Measurements from ENCODE around the gene CPLX4.

The CPLX4 gene

DNA sequence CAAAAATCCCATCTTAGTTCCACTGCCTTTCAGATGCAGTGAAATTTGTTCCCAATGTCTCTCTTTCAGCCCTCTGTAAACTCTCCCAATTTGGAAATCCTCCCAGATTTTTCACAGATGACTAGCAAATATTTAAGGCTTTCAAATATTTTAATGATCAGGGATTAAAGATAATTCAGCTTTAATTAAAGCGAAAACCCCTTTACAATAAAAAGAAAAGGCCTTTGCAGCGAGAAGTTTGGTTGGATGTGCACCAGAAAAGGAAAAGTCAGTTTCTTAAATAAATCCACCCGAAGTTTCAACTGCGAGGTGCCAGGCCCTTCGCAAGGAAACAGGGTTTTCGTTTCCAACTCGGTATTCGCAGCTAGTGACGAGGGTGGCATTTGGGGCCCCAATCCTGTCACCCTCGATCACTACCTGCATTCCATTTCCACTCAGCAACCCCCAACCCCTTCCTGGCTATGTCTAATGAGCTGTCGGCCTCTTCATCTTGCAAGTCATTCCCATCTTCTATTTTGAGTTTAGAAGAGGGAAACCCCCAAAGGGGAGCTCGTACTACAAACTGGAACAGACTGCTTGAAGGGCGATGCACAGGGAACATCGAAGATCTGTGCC lies 46.7 kb downstream of the CPLX4 start:
- DNase-seq (ENCODE audit: low read depth): no peak
- TF ChIP-seq, protein P1, sequence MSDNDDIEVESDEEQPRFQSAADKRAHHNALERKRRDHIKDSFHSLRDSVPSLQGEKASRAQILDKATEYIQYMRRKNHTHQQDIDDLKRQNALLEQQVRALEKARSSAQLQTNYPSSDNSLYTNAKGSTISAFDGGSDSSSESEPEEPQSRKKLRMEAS (IDR thresholded peaks at IDR 0.05; ENCODE audit: low read depth, low read length): no peak
- TF ChIP-seq POLR2A (IDR thresholded peaks at IDR 0.05; ENCODE audit: extremely low read depth, insufficient read length) (no peak), MYC (IDR thresholded peaks at IDR 0.05; ENCODE audit: low read depth, low read length) (no peak)
- TF ChIP-seq, protein P2, sequence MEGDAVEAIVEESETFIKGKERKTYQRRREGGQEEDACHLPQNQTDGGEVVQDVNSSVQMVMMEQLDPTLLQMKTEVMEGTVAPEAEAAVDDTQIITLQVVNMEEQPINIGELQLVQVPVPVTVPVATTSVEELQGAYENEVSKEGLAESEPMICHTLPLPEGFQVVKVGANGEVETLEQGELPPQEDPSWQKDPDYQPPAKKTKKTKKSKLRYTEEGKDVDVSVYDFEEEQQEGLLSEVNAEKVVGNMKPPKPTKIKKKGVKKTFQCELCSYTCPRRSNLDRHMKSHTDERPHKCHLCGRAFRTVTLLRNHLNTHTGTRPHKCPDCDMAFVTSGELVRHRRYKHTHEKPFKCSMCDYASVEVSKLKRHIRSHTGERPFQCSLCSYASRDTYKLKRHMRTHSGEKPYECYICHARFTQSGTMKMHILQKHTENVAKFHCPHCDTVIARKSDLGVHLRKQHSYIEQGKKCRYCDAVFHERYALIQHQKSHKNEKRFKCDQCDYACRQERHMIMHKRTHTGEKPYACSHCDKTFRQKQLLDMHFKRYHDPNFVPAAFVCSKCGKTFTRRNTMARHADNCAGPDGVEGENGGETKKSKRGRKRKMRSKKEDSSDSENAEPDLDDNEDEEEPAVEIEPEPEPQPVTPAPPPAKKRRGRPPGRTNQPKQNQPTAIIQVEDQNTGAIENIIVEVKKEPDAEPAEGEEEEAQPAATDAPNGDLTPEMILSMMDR (IDR thresholded peaks at IDR 0.05; ENCODE audit: low read depth, low read length): no peak
- H3K4me3 ChIP-seq (ENCODE audit: low read depth, low read length): no peak overlapping the region

DNA sequence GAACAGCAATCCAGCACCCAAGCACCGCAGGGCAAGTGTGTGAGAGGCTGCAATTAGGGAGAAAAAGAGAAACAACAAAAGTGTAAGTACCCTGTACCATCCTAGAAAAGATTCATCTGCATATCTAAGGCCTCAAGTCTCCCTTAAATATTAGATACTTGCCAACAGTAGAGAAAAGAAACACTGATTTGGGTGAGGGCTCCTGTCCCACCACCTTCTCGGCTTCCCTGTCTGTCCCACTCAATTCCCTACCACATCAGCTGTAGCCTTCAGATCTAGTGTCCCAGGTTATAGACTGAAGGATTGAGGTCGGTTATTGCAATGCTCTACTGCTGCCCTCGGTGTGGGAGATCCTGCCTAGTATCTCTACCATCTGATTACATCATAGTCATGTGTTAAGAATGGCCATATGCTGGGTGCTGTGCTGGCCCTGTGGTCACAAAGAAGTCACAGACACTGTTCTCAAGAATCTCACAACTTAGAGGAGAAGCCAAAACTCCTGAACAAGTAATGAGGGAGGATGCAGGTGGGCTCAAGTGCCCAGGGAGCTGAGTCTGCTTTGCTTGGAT lies 47.7 kb downstream of the CPLX4 start:
- peak; percentile 18 for DNase-seq (ENCODE audit: low read depth)
- no peak overlapping the region for H3K4me3 ChIP-seq (ENCODE audit: low read depth, low read length)
- TF ChIP-seq, protein P2 (IDR thresholded peaks at IDR 0.05; ENCODE audit: low read depth, low read length): no peak
- no peak for TF ChIP-seq POLR2A (IDR thresholded peaks at IDR 0.05; ENCODE audit: extremely low read depth, insufficient read length)

DNA sequence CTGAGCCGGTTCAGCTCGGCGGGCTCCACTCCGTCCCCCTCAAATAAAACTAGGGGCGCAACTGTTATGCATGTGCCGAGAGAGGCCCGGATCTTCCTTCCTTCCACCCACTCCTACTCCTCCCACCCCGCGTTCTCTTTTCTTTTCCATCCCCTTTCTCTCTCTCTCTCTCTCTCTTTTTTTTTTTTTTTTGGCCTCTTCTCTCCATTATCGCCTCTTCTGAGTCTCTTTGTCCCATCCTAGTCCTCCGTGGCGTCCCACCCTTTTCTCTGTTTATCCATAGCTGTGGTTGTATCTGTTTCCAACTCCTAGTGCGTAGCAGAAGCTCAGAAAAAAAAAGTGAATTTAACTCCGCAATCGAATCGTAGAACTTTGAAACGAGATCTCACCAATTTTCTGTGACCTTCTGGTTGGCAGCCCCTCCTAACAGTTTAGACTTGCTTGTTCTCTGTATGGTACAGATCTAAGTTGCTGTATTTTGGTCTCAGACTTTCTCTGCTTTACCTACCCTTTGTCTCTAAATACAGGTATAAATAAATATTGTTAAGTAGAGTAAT lies 48.8 kb downstream of the CPLX4 start:
- TF ChIP-seq, protein P1 (IDR thresholded peaks at IDR 0.05; ENCODE audit: low read depth, low read length): no peak
- no peak for DNase-seq (ENCODE audit: low read depth)
- no peak overlapping the region for H3K4me3 ChIP-seq (ENCODE audit: low read depth, low read length)

DNA sequence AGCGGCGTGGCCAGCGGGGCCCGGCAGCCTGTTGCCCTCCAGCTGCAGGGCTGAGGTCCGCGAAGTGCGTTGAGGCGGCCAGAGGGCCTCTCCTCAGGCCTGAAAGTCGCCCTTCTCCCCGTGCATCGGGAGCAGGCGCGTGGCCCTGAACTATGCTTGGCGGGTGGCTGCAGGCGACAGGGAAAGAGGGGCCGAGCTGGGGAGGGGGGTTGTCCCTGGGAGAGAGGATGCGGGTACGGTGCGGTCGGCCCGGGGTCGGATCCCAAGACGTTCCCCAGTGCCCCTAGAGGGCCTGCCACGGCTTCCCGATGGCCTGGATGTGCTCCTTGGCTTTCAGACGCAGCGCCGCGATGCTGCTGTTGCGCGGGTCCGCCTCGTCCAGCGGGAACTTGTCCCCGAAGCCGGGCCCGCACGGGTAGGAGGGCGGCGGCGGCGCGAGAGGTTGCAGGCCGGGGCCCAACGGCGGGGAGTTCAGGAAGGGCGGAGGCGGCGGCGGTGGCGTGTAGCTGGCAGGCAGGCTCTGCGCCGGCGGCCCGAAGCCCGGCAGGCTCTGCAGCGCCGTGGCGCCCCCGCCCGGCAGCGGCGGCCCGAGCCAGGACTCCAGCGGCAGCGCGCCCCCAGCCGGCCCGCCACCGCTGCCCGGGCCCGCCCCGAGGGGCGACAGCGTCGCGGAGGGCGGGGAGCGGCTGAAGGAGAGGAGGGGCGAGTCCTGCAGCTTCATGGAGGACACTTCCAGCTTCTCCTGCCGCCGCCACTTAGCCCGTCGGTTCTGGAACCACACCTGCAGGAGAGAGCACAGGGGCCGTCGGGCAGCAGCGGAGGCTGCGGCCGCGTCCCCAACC lies 49.5 kb downstream of the CPLX4 start:
- no peak overlapping the region for H3K4me3 ChIP-seq (ENCODE audit: low read depth, low read length)
- peak; percentile 37 for DNase-seq (ENCODE audit: low read depth)
- TF ChIP-seq, protein P2 (IDR thresholded peaks at IDR 0.05; ENCODE audit: low read depth, low read length): no peak
- TF ChIP-seq, protein P1 (IDR thresholded peaks at IDR 0.05; ENCODE audit: low read depth, low read length): no peak
- TF ChIP-seq POLR2A (IDR thresholded peaks at IDR 0.05; ENCODE audit: extremely low read depth, insufficient read length): no peak
- TF ChIP-seq MYC (IDR thresholded peaks at IDR 0.05; ENCODE audit: low read depth, low read length): no peak

DNA sequence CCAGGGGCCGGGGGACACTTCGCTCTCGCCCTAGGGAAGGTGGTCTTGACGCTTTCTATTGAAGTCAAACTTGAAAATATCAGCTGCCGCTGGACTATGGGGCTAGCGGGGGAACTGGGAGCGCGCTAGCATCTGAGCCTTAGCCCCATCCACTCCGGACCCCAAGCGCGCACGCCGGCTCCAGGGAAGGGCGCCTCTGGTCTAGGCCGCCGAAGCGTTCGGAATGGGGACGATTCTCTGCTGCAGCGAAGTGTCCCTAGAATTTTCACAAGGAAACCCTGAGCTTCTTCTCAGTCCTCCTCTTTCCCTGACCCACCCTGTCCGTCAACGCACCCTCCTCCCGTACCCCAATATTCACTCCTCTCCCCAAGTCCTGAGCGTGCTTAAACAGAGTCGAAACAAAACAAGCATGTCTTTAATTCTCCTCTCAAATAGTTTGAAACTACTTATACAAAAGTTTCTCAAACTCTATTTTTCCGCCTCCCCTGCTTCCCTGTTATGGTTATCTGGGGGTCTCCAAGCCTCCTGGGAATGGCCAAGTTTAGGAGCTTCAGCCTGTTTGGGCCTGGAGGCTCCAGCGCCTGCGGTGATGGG lies 50.2 kb downstream of the CPLX4 start:
- H3K4me3 ChIP-seq (ENCODE audit: low read depth, low read length): no peak overlapping the region
- DNase-seq (ENCODE audit: low read depth): no peak
- TF ChIP-seq, protein P1 (IDR thresholded peaks at IDR 0.05; ENCODE audit: low read depth, low read length): no peak
- no peak for TF ChIP-seq POLR2A (IDR thresholded peaks at IDR 0.05; ENCODE audit: extremely low read depth, insufficient read length)

DNA sequence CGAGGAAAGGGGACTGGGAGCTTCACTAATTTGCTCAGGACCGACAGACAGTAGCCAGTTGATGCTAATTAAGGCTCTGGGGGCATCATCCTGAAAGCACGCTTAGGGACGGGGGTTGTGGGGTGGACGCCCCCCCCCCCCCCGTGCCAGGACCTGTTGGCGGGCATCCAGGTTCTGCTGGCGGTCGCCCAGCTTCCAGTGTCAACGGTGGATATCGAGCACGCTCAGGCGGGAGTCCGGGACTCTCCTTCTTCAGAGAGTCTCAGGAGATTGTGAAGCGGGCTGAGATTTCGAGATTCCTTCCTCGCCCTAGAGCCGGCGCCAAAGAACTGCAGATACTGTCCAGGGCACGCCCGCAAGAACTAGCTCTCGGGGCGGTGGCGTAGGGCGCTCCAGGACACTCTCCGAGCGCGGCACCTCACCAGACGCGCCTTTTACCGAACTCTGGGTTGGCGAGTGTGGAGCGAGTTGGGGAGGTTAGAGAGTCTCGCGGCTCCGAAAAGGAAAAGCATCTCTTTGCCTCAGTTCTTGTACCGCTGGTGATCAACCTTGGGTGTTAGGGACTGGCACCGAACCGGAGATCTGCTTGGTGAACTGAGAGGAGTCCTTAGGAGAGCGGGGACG lies 50.8 kb downstream of the CPLX4 start:
- TF ChIP-seq MYC (IDR thresholded peaks at IDR 0.05; ENCODE audit: low read depth, low read length): no peak
- TF ChIP-seq, protein P1 (IDR thresholded peaks at IDR 0.05; ENCODE audit: low read depth, low read length): no peak
- no peak for TF ChIP-seq POLR2A (IDR thresholded peaks at IDR 0.05; ENCODE audit: extremely low read depth, insufficient read length)
- TF ChIP-seq, protein P2 (IDR thresholded peaks at IDR 0.05; ENCODE audit: low read depth, low read length): no peak
- H3K4me3 ChIP-seq (ENCODE audit: low read depth, low read length): no peak overlapping the region
- DNase-seq (ENCODE audit: low read depth): no peak

Data from NB4 (cell line).